Thoracic aorta endothelial cell (primary cell): ENCODE data around the gene TRMT2B. TPM values are rescaled to one million over a fixed set of nuclear protein-coding genes. Genes with fewer than 3 reads are reported as not detected.

Experiments used
- total RNA-seq: library from RNA; depleted of rRNA; stranded (reverse); fragments of >200 nt; gene quantifications from 2 replicates; pipeline ENCODE4 v1.2.3, GENCODE V29; 2012

Gene TRMT2B, protein sequence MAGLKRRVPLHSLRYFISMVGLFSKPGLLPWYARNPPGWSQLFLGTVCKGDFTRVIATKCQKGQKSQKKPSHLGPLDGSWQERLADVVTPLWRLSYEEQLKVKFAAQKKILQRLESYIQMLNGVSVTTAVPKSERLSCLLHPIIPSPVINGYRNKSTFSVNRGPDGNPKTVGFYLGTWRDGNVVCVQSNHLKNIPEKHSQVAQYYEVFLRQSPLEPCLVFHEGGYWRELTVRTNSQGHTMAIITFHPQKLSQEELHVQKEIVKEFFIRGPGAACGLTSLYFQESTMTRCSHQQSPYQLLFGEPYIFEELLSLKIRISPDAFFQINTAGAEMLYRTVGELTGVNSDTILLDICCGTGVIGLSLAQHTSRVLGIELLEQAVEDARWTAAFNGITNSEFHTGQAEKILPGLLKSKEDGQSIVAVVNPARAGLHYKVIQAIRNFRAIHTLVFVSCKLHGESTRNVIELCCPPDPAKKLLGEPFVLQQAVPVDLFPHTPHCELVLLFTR
- 28.9 and 39.6 TPM in 2 replicates for total RNA-seq

DNA sequence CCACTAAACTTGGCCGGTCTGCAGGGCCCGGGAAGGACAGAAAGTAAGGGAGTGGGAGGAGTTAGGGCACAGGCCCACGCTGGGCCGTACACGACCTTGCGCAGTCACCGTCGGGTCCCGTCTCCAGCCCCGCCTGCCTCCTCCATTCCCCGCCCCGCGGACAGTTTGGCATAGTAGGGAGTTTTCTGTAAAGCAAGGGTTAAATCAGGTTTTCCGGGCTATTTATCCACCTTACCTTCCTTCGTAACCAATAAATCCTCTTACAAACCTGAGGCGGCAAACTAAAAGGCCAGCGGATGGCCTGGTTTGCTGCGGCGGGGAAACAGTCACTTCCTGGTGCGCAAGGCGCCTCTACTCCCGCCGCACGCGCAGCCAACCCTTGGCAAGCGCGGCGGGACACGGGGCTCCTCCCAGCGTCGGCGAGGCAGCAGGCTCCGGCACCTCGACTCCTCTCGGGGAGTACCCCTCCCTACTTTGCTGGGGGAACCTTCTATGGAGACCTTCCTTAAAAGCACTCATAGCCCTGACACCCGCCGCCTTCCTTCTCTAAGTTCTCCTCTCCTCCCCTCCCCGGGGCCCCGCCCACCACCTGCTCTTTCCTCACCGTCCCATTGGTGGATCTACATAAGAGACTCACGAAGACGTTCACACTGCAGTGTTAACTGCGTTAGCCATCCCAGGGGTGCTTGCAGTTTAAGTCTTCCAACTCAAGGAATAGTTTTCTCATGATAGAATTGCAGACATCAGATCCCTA lies at the start of gene TRMT2B:
TSS of gene TRMT2B (minus strand) at position 563 of the 754 bp plus-strand sequence. CDS start 9,822 bp downstream, outside the sequence.

DNA sequence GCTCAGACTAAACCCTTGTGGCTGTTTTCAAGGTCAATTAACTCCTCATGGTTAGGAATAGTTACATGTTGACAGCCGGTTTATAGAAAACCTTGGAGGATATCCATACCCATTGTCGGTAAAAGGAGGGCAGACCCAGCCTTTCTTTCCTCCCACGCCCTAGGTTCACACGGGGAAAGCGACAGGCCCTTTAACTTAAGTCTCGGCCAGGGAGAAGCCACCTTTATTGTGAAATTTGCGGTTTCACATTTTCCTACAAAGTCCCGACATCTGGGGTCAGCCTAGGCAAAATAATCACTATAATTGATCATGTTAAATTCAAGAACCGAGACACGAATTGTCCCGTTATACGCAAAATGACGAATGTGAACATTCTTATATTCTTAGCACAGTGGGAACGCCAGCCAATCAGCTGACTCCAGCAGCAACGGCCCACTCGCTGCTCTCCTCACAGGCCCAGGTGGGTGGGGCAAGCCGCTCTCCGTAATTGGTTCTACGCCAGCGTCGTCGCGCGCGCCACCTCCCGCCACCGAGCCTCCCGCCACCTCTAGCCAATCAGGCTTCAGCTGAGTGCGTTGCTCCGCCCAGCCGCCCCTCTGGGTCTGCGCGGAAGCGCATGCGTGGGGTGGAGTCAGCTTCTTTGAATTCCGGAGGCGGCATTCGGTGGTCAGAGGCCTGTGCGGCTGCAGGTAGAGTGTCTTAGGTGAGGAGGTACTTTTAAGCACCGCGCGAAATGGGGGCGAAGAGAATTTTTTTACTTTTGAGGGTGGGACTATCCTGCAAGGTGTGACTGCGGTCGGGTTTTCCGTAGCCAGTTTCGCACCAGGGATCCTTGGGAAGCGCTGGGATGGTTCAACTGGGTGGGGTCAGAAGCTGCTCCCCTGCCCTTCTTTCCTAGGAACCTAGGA lies 45.9 kb upstream of the TRMT2B start, which contains the start of gene CENPI:
TSS of gene CENPI (plus strand) at position 659 of the 908 bp plus-strand sequence. CDS start 2,867 bp downstream, outside the sequence.

DNA sequence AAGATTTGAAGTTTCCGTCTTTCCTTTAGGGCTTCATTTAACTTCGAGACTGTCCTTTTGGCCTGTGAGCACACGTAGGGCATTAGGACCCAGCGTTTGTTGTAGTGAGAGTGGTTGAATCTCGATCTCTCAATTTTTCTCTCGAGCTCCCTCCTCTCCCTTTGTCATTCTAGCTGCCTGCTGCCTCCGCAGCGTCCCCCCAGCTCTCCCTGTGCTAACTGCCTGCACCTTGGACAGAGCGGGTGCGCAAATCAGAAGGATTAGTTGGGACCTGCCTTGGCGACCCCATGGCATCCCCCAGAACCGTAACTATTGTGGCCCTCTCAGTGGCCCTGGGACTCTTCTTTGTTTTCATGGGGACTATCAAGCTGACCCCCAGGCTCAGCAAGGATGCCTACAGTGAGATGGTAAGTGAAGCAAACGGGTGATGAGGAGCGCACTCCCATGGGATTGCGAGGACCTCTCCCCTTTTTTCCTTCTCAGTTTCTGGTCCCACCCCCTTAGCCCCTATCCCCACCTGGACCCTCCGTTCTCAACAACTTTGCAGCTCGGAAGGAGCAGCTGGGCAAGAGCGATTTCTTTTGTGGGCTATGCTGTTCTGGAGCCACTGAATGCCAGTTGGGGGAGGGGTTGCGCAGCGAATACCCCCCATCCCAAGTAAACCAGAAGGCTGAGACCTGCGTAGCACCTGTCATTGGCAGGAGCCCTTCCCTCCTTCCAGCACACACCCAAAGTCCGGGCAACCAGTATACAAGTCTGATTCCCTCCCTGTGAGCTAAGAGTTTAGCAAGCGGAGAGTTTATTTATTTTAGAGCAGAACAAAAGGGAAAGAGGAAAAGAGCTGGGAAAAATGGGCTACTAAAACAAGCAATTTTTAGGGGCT lies 27.0 kb upstream of the TRMT2B start, which contains the start of gene TMEM35A:
TSS of gene TMEM35A (plus strand) at position 164 of the 883 bp plus-strand sequence. CDS start at position 288, 124 bp downstream.

DNA sequence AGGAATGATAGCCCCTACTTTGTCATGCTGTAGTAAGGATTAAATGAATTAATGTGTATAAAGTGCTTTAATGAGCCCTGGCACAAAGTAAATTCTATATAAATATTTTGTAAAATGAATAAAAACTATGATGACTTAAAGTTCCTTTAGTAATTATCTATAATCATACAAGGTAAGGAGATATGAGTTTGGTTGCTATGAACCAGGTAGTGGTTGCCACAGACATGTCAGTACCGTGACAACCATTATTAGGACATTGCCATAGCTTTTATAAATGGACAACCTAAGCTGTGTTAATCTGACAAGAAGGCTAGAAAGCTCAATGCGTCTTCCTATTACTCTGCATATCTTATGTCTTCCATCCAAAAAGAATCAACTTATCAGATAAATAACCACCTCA lies 82.5 kb downstream of the TRMT2B start, which contains the start of gene ARL13A:
TSS of gene ARL13A (plus strand) at position 301 of the 400 bp plus-strand sequence. CDS start 3,982 bp downstream, outside the sequence.

Other genes starting within 250 kb of the TRMT2B start
- gene CSTF2, start 231.7 kb downstream of the TRMT2B start, total RNA-seq: 24.6 and 25.3 TPM in 2 replicates
- not detected in 2 replicates for gene NOX1, start 177.8 kb downstream of the TRMT2B start, total RNA-seq
- 0.29 and 0.53 TPM in 2 replicates for gene XKRX, start 123.2 kb downstream of the TRMT2B start, total RNA-seq
- not detected in 2 replicates for gene ARL13A, start 82.4 kb downstream of the TRMT2B start, total RNA-seq
- 5.3 and 6.4 TPM in 2 replicates for gene TMEM35A, start 26.8 kb upstream of the TRMT2B start, total RNA-seq
- gene CENPI, start 46.1 kb upstream of the TRMT2B start, total RNA-seq: 46.0 and 66.6 TPM in 2 replicates
- 0.80 and 1.0 TPM in 2 replicates for gene DRP2, start 167.7 kb upstream of the TRMT2B start, total RNA-seq
- 1.4 and 2.4 TPM in 2 replicates for gene TAF7L, start 239.2 kb upstream of the TRMT2B start, total RNA-seq